Measurements from ENCODE around the gene EPYC.
"Not testable (repeated sequence)": the region's sequence is repeated elsewhere in the genome, so short reads cannot be mapped to it uniquely, and the experiment has no call there.

The EPYC gene

DNA sequence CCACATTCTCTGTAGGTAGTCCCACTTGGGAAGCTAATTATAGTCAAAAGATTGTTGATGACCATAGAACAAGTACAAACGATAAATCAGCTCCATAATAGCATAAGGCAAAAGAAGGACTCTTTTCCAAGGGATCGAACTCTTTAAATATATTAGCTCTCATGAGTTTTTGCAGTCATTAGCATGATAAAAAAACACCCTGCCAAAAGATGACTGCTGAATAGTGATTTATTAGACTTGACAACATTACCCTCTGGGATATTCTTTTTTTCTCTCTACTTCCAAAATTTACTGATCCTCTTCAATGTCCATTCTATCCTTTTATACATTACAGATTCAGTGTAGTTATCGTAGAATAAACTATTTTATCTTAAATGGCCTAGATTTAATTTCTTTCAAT, 14.2 kb downstream of the EPYC start:
- no peak for DNase-seq

DNA sequence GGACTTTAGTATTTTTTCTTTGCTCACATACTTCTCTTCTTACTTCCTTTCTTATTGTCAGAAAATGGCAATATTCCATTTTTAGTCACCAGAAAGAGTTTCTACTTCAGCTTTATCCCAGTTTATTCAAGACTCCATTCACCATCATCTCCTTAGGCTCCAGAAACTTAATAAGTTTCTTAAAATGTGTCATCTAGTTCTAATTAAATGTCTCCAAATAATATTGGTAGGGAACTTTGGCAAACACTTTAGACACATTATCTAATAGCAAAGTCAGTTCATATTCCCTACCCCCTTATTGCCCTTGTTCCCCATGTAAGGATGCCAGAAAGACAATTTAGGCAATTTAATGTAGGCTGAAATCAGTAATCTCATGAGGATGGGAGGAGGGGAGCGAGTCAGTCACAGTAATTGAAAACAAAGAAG, 15.1 kb downstream of the EPYC start:
- DNase-seq, result no peak

DNA sequence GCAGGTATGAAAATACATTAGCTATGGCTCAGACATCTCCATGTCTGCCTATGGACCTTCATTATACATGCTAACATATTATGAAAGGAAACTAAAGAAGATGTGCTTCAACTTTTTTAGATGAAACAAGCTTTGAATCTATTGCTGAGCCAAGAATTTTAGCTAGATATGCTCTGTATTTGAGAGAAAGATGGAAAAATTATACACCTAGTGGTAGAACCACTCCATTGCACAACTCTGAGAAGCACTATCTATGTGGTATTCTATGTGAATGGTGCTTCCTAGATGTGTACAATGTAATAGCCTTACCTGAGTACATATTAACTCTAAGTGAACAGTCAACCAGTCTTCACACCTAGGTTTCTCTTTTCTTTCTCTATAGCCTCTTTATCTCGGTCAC, 17.3 kb downstream of the EPYC start:
- DNase-seq, result no peak

DNA sequence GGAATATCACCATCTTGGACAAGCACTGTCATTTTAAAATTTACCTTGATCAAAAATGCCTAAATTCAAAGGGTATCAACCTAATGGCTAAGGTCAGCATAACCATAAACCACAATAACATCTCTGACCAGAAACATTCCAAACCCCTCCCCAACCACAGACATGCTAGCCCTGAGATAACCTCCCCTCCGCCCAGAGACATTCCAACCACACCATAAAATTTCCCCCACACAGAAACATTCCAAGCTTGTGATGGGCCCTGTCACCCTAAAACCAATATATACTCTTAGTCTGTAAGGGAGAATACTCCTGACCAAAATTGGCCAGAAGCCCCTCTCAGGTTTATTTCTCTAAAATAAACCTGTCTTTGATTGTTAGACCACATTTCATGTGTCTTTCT, 17.7 kb downstream of the EPYC start:
- DNase-seq, result no peak

DNA sequence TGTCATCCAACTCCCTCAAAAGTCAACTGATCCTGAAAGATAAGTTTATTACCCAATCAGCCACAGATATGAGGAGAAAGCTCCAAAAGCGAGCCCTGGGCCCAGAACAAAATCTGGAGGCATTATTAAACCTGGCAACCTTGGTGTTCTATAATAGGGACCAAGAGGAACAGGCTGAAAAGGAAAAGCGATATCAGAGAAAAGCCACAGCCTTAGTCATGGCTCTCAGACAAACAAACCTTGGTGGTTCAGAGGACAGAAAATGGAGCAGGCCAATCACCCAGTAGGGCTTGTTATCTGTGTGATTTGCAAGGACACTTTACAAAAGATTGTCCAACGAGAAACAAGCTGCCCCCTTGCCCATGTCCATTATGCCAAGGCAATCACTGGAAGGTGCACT, 19.4 kb downstream of the EPYC start:
- not testable (repeated sequence) for DNase-seq

DNA sequence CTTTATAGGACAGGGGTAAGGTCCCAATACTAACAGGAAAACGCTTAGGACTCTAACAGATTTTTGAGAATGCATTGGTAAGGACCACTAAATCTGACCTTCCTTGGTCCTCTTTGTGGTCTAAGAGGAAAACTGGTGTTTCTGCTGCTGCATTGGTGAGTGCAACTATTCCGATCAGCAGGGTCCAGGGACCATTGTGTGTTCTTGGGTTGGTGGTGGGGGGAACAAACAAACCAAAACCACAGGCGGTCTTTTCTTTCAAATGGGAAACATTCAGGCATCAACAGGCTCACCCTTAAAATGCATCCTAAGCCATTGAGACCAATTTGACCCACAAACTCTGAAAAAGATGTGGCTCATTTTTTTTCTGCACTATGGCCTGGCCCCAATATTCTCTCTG, 20.7 kb downstream of the EPYC start:
- no peak for DNase-seq

DNA sequence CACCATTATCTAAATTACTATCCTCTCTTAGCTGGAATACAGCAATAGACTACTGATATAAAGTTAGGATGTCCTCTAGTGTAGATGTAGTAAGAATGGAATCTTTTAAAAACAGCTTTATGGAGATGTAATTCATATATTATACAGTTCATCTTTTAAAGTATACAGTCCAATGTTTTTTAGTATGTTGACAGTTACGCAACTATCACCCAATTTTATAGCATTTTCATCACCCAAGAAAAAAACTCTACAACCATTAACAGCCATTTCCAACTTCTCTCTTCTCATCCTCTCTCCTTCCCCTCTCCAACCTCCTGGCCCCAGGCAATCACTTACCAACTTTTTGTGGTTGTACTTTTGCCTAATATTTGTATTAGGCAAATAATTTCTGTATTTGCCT, 22.6 kb downstream of the EPYC start:
- no peak for DNase-seq

DNA sequence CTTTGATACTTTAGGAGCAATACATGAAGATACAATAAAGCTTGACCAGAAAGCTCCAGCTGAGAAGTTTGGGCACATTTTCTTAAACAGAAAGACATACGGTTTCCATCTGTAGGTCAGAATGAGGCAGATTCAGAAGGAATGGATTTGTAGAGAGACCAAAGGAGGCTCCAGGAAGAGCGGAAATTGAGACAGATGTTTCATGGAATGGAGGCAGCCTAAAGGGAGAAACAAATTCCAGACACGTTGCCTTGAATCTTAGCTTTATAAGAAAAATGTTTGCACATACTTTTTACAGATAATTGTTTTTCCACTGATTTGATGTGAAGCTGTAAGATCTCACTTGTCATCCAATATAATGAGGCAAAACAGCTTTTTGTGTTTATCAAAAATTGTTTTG, 24.8 kb downstream of the EPYC start:
- DNase-seq, result no peak

DNA sequence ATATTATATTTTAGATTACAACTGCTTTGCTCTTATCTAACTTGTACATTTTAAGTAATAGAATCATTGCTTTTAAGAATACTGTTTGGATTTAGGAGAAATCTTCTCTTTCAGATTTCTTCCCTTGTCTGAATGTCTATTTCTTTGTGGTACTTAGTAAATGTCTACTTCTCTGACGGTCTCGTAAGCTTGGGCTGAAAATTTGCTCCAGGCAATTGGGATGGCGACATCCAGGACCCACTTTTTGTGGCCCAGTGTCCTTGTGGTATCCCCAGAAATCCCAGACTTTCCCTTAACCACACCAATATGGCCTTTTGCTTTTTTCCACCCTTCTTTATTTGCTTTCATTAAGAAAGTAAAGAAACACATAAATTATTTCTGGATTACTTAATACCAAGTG, 25.8 kb downstream of the EPYC start:
- DNase-seq, result no peak

DNA sequence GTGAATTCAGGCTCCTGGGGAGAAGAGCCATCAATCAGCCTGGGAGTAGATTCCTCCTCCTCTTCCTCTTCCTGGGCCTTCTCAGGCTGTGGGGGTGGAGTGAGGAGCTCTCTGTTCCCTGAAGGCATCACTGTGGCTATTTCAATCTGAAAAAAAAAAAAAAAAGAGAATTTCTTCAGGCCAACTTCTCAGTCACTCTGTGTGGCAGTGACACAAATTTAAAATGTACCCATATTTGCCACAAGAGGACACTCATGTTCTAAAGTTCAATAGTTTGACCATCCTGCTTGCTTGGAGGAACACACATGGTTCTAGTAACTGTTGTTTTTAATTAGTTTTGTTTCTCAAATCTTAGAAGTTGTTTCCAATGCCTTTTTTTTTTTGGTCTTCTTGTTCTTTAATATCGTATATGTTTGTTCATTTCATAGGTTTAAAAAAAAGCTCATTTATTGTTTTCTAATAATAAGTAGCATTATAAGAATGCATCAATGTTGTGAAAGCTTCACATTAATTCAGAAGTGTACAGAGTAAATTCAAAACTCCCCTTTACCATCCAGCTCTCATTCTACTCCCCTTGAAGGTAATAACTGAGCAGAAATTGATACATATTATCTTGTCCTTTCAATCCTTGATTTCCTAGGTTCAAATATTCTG, 26.5 kb downstream of the EPYC start:
- peak in 1 of 2 donors; percentile 15 for DNase-seq

DNA sequence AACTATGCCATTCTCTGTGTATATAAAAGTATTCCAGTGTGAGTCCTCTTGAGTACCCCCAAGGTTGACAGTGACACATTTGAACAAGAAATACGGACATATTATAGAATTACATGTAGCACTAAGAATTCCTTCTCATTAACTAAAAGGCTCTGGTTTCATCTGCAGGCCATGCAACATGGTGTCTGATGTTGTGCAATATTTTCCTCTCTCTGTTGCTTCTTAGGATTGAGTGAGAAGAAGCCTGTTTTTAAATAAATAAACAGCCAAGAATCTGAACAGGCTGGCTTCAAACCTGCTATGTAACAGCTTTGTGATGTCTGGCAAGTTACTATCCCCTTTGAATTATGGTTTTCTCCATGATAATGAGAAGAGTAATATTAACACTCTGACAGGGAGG, 27.5 kb downstream of the EPYC start:
- no peak for DNase-seq

DNA sequence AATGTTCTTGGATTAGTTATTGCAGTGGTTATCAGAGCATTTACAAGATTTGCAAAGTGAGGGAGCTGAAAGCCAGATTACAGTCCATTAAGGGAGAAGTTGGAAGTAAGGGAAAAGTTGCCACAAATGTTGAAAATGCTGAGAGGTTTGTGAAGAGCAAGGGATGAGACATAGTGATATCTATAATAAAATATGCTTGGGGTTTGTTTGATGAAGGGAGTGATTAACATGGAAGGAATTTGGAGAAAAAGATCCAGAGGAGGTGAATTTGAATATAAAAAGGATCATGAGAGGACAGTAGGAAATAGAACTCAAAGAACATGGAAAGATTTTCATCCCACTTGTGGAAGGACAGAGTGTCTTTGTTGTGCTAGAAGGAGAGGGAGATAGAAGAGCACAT, 30.5 kb downstream of the EPYC start:
- DNase-seq, result no peak

DNA sequence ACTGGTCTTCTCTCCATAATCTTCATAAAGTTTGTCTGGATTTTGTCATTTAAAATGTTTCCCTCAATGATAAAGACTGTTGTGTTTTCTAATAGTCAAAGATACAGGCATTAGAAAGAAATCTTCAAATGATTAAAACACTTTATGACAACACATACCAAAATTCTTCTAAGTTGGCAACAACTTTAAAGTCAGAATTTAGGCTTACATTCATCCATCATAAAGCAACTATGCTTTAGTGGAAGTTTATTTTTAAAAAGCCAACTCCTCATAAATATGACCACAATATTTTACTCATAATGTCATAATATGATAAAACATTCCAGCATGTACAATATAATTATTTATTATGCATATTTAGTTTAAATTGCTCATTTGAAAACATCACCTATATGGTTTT, 32.5 kb downstream of the EPYC start:
- DNase-seq, result no peak

DNA sequence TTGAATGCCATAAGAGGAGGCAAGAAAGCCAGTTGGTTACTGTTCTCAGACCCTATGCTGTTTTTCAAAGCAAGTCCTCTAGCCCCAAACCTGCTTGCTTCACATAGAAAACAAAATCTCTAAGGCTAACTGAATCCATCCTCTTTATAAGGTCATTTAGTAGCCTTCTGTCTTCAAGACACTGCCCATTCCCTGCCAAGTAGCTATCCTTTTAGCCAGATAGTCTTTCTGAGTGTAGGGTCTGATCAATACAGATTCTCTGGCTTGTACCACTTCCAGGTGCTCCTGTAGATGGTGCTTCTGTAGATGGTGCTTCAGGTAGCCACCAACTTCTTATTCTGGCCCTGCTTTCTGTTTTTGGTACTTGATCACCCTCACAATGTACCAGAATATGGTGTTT, 33.9 kb downstream of the EPYC start:
- DNase-seq, result no peak

DNA sequence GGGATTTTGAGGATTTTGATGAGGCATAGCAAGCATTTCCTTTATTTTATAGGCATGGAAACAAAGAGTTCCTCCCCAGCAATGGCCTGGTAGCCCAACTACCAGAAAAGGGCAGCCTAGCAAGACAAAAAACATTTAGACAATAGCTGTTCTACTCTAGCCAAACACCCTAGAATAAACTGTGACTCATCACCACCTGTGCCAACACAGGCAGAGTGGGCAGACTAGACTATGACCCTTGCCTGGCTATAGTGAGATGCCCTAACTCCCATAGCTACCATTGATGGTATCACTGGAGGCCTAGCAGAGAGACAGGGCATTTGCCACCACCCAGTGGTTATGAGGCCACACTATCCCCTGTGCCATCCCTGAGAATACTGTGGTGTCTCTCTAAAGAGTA, 34.3 kb downstream of the EPYC start:
- DNase-seq, result no peak

DNA sequence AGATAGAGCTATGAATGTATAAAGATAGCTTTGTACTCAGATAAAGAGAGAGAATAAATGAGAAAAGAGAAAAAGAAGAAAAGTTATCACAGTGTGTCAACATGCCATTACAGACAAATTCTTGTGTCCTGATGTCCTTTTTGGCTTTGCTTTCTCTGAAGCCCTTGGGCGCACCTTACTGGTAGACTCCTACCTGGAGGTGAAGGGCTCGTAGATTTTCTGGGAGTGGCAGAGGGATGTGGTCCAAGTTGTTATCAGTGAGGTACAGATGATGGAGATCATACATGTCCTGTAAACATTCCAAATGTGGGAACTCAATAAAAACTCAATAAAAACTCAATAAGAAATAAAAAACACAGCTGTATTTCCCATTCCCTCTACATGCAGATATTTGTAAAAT, 34.9 kb downstream of the EPYC start:
- no peak for DNase-seq

DNA sequence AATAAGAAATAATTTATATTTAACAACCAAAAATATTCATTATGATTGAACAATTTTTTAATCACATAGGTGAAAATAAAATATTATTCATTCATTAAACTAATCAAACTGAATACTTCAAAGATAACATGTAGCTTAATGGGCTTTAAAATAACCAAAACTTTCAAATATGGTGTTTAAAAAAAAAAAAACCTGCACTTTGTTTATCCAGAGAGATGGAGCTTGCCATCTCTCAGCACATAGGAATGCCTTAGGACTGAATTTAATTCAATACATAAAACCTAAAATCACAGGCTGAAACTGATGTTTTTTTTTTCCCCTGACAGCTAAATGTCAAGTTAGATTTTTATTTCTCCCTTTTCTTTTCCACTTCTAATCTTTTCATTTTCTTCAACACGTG, 35.4 kb downstream of the EPYC start:
- DNase-seq, result no peak

DNA sequence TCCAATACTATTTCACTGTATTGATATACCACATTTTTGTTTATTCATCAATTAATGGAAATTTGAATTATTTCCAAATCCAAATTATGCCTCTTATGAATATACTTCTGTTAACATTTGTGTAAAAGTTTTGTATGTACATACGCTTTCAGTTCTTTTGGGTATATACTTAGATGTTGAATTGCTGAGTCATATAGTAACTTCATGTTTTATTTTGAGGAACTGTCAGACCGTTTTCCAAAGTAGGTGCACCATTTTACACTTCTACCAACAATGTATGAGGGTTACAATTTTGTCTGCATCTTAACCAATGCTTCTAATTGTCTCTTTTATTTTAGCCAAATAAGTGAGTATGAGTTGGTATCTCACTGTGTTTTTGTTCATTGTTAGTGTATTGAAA, 39.6 kb downstream of the EPYC start:
- peak in 1 of 2 donors; percentile 40 for DNase-seq

DNA sequence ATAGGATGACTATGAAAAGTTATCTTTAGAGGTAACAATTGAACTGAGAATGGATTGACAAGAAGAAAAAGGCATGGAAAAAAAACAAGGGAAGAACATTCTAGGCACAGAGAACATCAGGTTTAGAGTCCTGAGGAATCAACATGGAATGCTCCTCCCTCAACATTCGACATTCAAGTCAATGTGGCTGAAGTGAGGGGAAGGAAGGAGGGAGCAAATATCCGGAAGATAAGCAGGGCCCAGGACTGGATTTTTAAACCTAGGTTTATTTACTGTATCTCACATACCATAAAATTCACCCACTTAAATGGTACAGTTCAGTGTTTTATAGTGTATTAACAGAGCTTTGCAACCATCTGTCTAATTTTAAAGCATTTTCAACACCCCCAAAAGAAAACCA, 40.2 kb downstream of the EPYC start:
- DNase-seq, result no peak

DNA sequence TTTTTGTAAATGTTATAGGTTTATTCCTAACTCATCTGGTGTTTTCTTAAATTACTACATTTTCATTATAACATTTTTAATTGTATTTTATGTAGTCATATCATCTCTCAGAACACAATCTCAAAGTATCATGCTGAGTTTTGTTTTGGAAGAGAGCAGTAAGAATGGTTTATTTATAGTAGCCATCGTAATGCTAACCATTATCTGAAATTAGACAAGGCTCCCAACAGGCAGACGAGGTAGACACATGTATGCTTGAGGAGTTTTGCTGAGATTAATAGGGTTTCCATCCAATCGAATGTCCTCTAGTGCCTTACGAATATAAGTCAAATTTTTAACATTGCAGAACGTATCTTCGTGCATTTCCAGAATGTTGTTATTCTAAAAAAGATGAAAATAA, 40.8 kb downstream of the EPYC start:
- no peak for DNase-seq

DNA sequence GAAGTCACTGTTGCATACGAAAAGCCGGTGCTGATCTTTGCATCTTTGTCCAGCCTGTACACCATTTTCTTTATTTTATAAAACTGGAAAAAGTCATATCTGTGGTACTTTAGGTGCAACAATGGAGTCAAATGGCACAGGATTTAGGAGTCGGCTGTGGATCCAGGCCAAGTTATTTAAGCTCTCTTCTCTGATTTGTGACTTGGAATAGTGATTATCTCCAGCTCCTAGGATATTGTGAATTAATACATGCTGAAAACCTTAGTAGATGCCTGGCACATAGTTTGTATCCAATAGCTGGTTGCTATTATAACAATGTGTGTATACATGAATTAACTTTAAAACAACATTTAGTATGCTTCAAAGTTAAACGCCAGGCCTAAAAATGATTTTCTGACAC, 43.6 kb downstream of the EPYC start:
- DNase-seq, result no peak

DNA sequence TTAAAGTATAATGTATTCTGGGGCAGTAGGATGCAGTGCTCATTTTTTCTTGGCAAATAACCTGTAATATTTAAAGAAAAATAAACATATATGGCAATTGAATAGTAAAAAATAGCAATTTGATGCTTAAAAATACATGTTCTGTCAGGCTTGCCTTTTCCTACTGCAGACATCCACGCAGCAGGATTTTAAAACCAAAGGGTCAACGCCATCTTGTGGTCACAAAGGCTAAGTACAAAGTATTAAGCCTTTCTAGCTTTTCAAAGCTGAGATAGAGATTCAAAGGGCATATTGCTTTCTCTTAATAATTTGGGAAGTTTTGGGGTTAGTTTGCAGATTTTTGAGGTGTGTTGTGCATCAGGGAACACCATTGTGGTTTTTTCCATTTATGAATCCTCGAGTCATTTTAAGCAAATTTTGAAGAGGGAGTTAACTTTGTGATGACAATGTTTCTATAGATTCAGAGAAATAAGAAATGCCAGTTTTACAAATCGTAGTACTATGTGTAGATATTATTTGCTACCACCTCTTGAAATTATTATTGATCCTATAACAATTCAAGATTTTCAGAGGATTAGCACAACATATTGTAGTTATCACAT, 45.1 kb downstream of the EPYC start:
- peak in 1 of 2 donors; percentile 16 for DNase-seq

DNA sequence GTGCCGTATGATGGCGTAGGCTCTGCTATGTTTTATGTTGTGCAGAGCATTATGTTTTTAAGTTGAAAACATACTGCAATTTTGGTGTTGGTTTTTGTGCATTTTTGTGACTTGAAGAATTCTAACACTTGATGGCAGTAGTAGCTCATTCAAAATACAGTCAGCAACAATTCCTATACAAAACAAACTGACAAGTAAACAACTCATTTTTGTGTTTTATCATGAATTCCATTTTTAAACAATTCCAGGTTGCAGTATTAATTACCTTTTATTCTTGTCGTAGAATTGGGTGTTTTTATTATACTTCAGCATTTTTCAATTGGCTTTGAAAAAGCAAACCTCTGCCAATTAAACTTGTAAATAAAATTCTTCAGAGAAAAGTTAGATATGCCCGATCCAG, 45.7 kb downstream of the EPYC start:
- DNase-seq, result no peak

DNA sequence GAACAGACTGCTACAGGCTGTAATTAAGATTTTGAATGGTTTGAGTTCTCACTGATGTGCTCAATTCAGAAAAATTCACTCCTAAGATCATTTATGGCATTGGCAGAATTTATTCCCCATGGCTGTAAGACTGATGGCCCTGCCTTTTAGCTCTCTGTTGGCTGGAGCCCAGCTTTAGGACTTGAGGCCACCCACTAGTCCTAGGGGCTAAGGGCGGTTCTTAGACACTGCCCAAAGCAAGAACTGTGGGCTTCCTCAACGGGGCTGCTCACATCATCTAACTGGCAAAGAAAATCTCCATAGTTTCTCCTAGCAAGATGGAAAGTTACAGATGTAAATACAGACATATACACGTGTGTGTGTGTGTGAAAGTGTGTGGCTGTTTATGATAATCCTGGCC, 46.4 kb downstream of the EPYC start:
- no peak for DNase-seq

DNA sequence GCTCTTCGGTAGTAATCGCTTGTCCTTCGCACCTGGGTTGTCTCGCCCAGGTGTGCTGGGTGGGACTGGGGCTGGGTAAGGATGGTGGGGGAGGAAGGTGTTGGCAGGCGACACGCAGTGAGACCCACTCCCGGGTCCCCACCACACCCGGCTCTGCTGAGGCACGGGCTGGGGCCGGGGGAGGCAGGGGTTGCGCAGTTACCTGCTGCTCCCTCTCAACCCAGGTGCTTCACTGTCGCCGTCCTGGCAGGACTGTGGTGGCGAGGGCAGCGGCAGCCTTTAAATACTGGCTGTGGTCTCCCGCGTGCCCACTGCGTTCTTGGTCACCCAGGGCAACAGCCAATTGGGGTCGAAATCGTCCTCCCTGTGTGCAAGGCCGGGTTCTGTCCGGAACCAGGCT, 49.9 kb downstream of the EPYC start, which contains the start of gene CCER1:
TSS of gene CCER1 (minus strand) at position 256 of the 400 bp plus-strand sequence. CDS start 434 bp downstream, outside the sequence.
- DNase-seq, result no peak
